Aorta (tissue), 5 donors: ENCODE results near the gene SPATA4. TPM values are rescaled to one million over a fixed set of nuclear protein-coding genes. Genes with fewer than 3 reads are reported as not detected.

ENCODE experiments used
- ATAC-seq: fragments of 200-7000 bp; cut with Tn5 transposase; one replicate; pipeline ENCODE4 v1.9.1; 2022; ENCODE audit warnings: moderate library complexity; ENCODE audit not compliant: low FRiP score
- DNase-seq, 2 donors: peaks; one replicate each; pipeline ENCODE4 v3.0.0-alpha.2; 2020
- H3K27ac ChIP-seq, 2 donors: one replicate each; pipeline ENCODE4 v1.5.1; 2013; ENCODE audit warnings: low read length in 2 of 2, mild to moderate bottlenecking in 2 of 2, moderate library complexity in 2 of 2, control low read depth in 1 of 2, inconsistent platforms in 1 of 2, low read depth in 1 of 2
- H3K27me3 ChIP-seq, 2 donors: one replicate each; pipeline ENCODE4 v1.6.1; 2013; ENCODE audit warnings: control low read depth in 1 of 2, low read length in 1 of 2, mild to moderate bottlenecking in 1 of 2, moderate library complexity in 1 of 2; ENCODE audit not compliant: insufficient read depth in 2 of 2, control insufficient read depth in 1 of 2
- H3K36me3 ChIP-seq, 2 donors: one replicate each; pipeline ENCODE4 v1.6.1; 2013; ENCODE audit warnings: control low read depth in 1 of 2, low read length in 1 of 2, mild to moderate bottlenecking in 1 of 2; ENCODE audit not compliant: insufficient read depth in 2 of 2, control insufficient read depth in 1 of 2
- H3K4me1 ChIP-seq, 2 donors: one replicate each; pipeline ENCODE4 v1.6.1; 2013; ENCODE audit warnings: low read length in 2 of 2, control low read depth in 1 of 2, mild to moderate bottlenecking in 1 of 2, moderate library complexity in 1 of 2; ENCODE audit not compliant: insufficient read depth in 2 of 2, control insufficient read depth in 1 of 2
- H3K4me3 ChIP-seq, 2 donors: one replicate each; pipeline ENCODE4 v1.5.1; 2013; ENCODE audit warnings: low read length in 2 of 2, control low read depth in 1 of 2, mild to moderate bottlenecking in 1 of 2
- H3K9me3 ChIP-seq: one replicate; pipeline ENCODE4 v1.6.1; 2013; ENCODE audit warnings: mild to moderate bottlenecking, low read length; ENCODE audit not compliant: control insufficient read depth
- WGBS, 2 donors: extraction: QIAGEN DNeasy Blood & Tissue Kit; methylation state at CpG; one replicate each; pipeline ENCODE4 v1.1.7; 2013; 5-methylcytosine and 5-hydroxymethylcytosine counted together
- intact Hi-C, 2 donors: fragments of 100-400 bp; cut with DNase I; formaldehyde crosslinking; loops; one replicate each; pipeline versions ENCODE4 v1.14.2 to v1.15.0; 2022
- polyA plus RNA-seq, 2 donors: library from polyadenylated mRNA; stranded (reverse); fragments of 200-250 nt; gene quantifications; one replicate each; pipeline ENCODE4 v1.2.3, GENCODE V29; 2013
- total RNA-seq, 2 donors: library from RNA; stranded (reverse); fragmentation: NEBNext Ultra II Directional; extraction: Animal tissue kit (Norgen Biotek cat#: 25700); gene quantifications; one replicate each; pipeline ENCODE4 v1.2.1, GENCODE V29; 2021
- donor health status: healthy with polysubstance abuse.
- donor health status: Bipolar disorder and iron deficiency.
- donor health status: DM: no; HTN: no; CAD: no.
- donor health status: DM: no; HTN: no; CAD: no.
- donor health status: DM: yes; HTN: yes; CAD: no.

The SPATA4 gene
- total and polyA plus RNA-seq, 4 donors: not detected

DNA sequence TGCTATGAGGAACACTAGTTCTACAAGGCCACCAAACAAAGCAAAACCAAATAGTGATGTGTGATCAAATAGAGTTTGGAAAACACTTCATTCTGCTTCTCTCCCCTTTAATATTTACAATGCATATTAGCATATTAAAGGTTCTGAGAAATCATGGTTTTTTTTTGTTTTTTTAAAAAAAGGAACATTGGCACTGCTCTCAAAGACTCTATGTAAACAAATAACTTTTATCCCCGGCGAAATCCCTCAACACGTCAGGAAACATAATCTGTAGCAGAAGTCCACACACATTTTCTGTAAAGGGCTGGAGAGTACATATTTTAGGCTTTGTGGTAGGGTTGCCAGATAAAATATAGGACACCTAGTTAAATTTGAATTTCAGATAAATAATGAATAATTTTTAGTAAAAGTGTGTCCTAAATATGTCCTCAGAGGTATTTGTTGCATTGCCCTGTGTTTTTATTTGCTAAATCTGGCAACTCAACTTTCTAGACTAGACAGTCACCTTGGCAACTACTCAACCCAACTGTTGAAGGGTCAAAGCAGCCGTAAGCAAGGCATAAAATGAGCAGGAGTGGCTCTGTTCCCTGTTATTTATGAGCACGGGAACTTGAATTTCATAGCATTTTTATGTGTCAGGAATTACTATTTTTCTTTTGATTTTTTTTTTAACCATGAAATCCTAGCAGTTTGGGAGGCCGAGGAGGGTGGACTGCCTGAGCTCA, 8.6 kb downstream of the SPATA4 start:
- Histone ChIP-seq H3K9me3 (no peaks in the 10 kb centered on the region), H3K36me3 (no peaks in the 10 kb centered on the region), H3K4me1 (peaks cover 2 to 6% of the 10 kb centered on the region in 2 donors), H3K4me3 (no peak overlapping the region), H3K27ac (peak overlapping the region in 1 of 2 donors; percentile 12), H3K27me3 (no peaks in the 10 kb centered on the region)
- ATAC-seq (peak; percentile 72), DNase-seq (peak in 1 of 2 donors; percentile 47)
- intact Hi-C loops: loop anchor here (2.0 to 5.0 kb wide), 3 partner anchors 50 to 135 kb away; no protein-coding TSS in a partner anchor
- WGBS, 2 donors: 4 to 8% methylated on average over 6 of the region's 6 CpGs

DNA sequence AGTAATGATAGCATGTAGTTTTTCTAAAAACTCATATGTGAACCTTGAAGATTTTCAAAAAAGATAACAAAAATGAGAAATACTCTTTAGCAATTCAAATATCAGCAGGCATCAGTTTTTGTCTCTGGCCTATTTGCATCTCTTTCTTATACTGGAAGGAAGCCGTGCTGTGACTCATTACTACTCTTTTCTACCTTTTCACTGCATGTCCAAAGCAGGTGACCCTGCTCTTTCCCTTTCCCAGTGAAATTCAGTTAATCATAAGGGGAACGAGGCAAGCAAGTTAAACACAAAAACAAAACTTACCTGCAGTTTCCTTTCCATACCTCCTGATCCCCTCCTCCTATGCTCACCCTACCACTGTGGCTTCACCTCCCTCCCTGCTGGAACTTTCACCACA, 9.3 kb downstream of the SPATA4 start:
- no peak overlapping the region for H3K4me3 ChIP-seq
- H3K27me3 ChIP-seq: no peaks in the 10 kb centered on the region
- no peaks in the 10 kb centered on the region for H3K36me3 ChIP-seq
- WGBS, 2 donors: 74 to 76% methylated on average over 2 of the region's 2 CpGs
- DNase-seq: no peak
- H3K27ac ChIP-seq: peak overlapping the region; percentile 3 to 81
- intact Hi-C loops: loop anchor here (2.0 to 5.0 kb wide), 3 partner anchors 51 to 136 kb away; no protein-coding TSS in a partner anchor
- H3K4me1 ChIP-seq: peaks cover 2 to 6% of the 10 kb centered on the region in 2 donors
- H3K9me3 ChIP-seq: no peaks in the 10 kb centered on the region
- no peak for ATAC-seq

DNA sequence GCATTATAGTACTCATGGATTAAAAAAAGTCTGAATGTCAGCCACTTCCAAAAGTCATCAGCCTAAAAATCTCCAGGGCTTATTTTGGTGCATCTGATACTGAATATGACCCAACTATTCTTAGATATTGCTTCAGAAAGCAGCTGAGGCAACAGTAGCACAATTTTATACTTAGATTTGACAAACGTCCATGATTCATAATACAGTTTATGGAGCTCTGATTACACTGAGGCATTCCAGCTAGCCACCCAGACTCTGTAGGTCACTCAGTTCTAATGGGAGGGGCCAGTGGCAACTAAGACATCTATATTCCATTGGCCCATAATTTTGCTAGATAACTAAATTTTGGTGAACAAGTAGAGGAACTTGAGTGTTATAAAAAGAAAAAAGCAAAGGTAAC, 10.3 kb downstream of the SPATA4 start:
- Histone ChIP-seq H3K4me3 (no peak overlapping the region), H3K4me1 (peaks cover 2 to 3% of the 10 kb centered on the region in 2 donors), H3K9me3 (no peaks in the 10 kb centered on the region), H3K36me3 (no peaks in the 10 kb centered on the region), H3K27me3 (no peaks in the 10 kb centered on the region), H3K27ac (no peak overlapping the region)
- 0 to 4% methylated on average over 1 of the region's 1 CpG for WGBS, 2 donors
- ATAC-seq: peak; percentile 78
- intact Hi-C loops: loop anchor here (5.0 kb wide), 2 partner anchors 52 to 137 kb away; no protein-coding TSS in a partner anchor
- no peak for DNase-seq

DNA sequence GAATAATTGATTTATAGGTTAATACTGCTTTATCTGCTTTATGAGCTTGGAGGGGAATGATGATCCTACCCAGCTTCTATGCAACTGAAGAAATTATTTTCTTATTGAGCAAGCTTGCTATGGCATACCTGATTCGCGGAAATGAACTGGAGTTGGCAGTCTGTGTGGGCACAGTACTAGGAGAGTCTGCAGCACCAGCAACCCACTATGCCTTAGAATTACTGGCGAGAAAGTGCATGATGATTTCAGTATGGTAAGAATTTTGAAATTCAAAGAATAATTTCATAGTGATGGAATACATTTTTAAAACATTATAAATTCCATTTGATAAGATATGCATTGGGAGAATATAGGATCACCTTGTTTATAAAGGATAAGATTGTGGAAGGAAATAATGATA, 32.3 kb downstream of the SPATA4 start:
- H3K36me3 ChIP-seq: no peaks in the 10 kb centered on the region
- no peaks in the 10 kb centered on the region for H3K9me3 ChIP-seq
- H3K27me3 ChIP-seq: no peaks in the 10 kb centered on the region
- WGBS, 2 donors: 91 to 93% methylated on average over 3 of the region's 3 CpGs
- no peak for ATAC-seq
- DNase-seq: no peak
- H3K27ac ChIP-seq: no peak overlapping the region
- H3K4me1 ChIP-seq: no peaks in the 10 kb centered on the region
- no peak overlapping the region for H3K4me3 ChIP-seq
- intact Hi-C loops: no loop called here

DNA sequence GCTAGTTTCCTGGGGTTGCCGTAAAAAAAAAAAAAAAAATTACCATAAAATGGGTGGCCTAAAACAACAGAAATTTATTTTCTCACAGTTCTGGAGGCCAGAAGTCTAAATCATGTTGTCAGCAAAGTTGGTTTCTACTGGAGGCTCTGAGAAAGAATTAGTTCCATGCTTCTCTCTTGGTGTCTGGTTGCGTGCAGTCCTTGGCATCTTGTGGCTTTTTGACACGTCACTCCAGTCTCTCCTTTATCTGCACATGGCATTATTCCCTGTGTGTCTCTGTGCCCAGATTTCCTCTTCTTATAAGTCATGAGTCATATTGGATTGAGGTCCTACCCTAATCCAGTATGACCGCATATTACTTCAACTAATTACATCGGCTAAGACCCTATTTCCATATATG, 38.7 kb downstream of the SPATA4 start:
- ATAC-seq (no peak), DNase-seq (no peak)
- Histone ChIP-seq H3K4me3 (no peak overlapping the region), H3K27ac (no peak overlapping the region), H3K36me3 (no peaks in the 10 kb centered on the region), H3K4me1 (no peaks in the 10 kb centered on the region), H3K9me3 (no peaks in the 10 kb centered on the region), H3K27me3 (no peaks in the 10 kb centered on the region)
- intact Hi-C loops: no loop called here
- 56 to 62% methylated on average over 5 of the region's 5 CpGs for WGBS, 2 donors

DNA sequence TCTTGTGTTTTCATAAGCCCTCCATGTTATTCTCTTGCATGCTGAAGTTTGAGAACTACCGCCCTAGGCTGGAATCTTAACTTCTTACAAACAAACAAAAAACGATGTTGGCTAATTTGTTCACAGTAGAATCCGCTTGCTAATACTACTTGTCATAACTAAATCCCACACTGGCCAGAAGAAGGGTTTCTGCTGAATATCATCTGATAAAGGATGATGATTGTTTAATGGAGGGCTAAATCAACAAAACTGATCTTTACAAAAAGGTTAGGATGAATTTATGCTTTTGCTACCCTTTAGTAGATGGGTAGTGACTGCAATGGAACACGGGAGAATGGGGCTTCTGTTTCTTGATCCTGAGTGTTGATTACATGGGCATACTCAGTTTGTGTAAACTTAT, 42.3 kb downstream of the SPATA4 start:
- intact Hi-C loops: loop anchor here in 1 of 2 donors (5.0 kb wide), 2 partner anchors 119 to 169 kb away; no protein-coding TSS in a partner anchor
- Histone ChIP-seq H3K4me1 (no peaks in the 10 kb centered on the region), H3K27me3 (no peaks in the 10 kb centered on the region), H3K4me3 (no peak overlapping the region), H3K27ac (no peak overlapping the region), H3K9me3 (no peaks in the 10 kb centered on the region), H3K36me3 (no peaks in the 10 kb centered on the region)
- WGBS, 2 donors: 71 to 80% methylated on average over 4 of the region's 4 CpGs
- no peak for DNase-seq
- ATAC-seq: no peak

DNA sequence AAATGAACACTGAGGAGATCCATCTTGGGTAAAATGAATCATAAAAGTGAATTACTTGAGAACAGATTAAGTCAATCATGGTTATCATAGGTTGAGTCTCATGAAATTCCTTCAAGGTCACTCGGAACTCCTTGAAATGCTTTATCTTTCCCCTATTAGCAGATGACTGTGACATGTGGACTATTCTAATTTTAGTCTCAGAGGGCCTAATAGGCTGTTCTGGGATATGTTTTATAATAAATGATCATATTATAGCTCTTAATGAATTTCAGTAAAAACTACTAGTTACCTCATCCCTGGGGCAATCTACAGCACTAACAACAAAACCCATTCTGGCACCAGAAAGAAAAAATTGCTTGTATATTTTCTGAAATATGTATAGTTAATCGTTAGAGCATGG, 44.7 kb downstream of the SPATA4 start:
- Histone ChIP-seq H3K9me3 (no peaks in the 10 kb centered on the region), H3K27ac (no peak overlapping the region), H3K36me3 (no peaks in the 10 kb centered on the region), H3K4me3 (no peak overlapping the region), H3K27me3 (no peaks in the 10 kb centered on the region), H3K4me1 (no peaks in the 10 kb centered on the region)
- WGBS, 2 donors: 69 to 76% methylated on average over 2 of the region's 2 CpGs
- no peak for DNase-seq
- ATAC-seq: no peak
- intact Hi-C loops: loop anchor here (2.0 to 5.0 kb wide), 4 partner anchors 122 to 190 kb away; no protein-coding TSS in a partner anchor

DNA sequence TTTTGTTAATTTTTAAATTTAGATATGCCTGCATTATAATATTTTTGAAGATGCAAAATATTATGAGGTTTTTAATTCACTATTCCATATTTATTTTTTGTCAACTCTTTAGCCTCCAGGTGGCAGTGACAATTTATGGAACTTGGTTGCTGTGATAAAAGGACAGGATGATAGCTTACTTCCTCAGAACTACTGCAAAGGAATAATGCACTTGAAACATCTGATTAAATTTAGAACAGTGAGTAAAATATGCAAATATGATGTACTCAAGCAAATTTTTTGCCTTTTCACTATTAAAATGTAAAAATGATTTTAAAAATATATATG, 45.1 kb downstream of the SPATA4 start:
- no peaks in the 10 kb centered on the region for H3K9me3 ChIP-seq
- no peaks in the 10 kb centered on the region for H3K4me1 ChIP-seq
- H3K27me3 ChIP-seq: no peaks in the 10 kb centered on the region
- H3K36me3 ChIP-seq: no peaks in the 10 kb centered on the region
- no peak overlapping the region for H3K27ac ChIP-seq
- no peak for DNase-seq
- H3K4me3 ChIP-seq: no peak overlapping the region
- no peak for ATAC-seq
- intact Hi-C loops: loop anchor here (2.0 to 5.0 kb wide), 4 partner anchors 122 to 190 kb away; no protein-coding TSS in a partner anchor

DNA sequence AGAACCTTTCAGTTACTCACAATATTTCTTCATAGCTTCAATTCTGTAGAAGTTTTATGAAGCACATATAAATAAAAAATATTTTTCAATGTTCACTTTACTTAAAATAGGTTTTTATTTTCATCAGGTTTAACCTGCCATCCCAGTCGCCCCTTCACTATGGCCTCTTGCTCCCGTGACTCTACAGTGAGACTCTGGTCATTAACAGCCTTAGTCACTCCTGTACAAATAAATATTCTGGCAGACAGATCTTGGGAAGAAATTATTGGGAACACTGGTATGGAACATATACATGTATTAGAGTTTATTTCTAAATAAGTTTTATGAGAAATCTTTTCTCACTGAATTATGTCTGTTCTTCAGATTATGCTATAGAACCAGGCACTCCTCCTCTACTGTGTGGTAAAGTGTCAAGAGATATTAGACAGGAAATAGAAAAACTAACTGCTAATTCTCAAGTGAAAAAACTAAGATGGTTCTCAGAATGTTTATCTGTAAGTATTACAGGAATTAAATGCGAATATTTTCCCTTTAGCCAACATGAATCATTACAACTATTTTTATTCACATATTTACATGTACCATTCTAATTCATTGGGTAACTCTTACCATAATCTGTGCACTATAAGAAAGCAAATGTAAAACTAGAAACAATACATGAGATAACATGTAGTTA, 45.6 kb downstream of the SPATA4 start:
- Histone ChIP-seq H3K27ac (no peak overlapping the region), H3K4me3 (no peak overlapping the region), H3K36me3 (no peaks in the 10 kb centered on the region), H3K9me3 (no peaks in the 10 kb centered on the region), H3K4me1 (no peaks in the 10 kb centered on the region), H3K27me3 (no peaks in the 10 kb centered on the region)
- intact Hi-C loops: loop anchor here (2.0 to 5.0 kb wide), 4 partner anchors 122 to 191 kb away; no protein-coding TSS in a partner anchor
- 60 to 62% methylated on average over 3 of the region's 3 CpGs for WGBS, 2 donors
- ATAC-seq (no peak), DNase-seq (no peak)
